Stomach (tissue), 4 donors: ENCODE results near the gene NAGS.

Experiments used
- EP300 ChIP-seq: sonication (generic); formaldehyde crosslinking; IDR thresholded peaks from one replicate; pipeline ENCODE4 v1.6.1; 2017; ENCODE audit warnings: antibody characterized with exemption
- TF ChIP-seq, protein P1 (sequence below), 7 experiments: fragments of 450-650 bp in 4 of 7; fragments of 200-600 bp in 3 of 7; sonication (generic) in 3 of 7; IDR thresholded peaks; one replicate each; pipeline ENCODE4 v1.5.1; 2016 to 2019; ENCODE audit warnings: antibody characterized with exemption in 7 of 7, control low read depth in 2 of 7, mild to moderate bottlenecking in 1 of 7

DNA sequence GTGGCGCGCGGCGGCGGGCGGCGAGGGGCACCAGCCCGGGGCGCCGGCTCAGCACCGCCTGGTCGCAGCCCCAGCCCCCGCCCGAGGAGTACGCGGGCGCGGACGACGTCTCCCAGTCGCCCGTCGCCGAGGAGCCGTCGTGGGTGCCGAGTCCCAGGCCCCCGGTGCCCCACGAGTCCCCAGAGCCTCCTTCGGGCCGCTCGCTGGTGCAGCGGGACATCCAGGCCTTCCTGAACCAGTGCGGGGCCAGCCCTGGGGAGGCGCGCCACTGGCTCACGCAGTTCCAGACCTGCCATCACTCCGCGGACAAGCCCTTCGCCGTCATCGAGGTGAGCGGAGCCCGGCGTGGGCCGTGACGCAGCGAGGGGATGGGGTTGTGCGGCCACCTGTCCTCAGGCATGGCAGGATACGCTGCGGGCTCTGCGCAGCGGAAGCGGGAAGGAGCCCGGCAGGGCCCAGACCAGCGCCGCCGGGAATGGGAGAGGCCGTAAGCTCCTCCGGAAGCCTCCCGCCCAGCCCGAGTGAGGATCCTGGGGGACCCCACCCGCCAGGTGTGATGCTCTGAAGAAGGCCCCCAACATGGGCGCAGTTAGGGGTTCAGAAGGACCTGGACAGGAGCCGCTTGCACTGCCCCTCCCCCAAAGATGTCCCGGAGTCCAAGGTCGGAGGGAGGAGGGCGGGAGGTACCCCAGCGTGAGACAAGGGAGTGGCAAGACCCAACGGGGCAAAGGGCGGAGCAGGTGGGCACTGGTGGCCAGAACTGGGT is 522 bp downstream of the NAGS start:
- TF ChIP-seq, protein P1, sequence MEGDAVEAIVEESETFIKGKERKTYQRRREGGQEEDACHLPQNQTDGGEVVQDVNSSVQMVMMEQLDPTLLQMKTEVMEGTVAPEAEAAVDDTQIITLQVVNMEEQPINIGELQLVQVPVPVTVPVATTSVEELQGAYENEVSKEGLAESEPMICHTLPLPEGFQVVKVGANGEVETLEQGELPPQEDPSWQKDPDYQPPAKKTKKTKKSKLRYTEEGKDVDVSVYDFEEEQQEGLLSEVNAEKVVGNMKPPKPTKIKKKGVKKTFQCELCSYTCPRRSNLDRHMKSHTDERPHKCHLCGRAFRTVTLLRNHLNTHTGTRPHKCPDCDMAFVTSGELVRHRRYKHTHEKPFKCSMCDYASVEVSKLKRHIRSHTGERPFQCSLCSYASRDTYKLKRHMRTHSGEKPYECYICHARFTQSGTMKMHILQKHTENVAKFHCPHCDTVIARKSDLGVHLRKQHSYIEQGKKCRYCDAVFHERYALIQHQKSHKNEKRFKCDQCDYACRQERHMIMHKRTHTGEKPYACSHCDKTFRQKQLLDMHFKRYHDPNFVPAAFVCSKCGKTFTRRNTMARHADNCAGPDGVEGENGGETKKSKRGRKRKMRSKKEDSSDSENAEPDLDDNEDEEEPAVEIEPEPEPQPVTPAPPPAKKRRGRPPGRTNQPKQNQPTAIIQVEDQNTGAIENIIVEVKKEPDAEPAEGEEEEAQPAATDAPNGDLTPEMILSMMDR (IDR thresholded peaks at IDR 0.05): no peak
- no peak for TF ChIP-seq EP300
